GM18505 (cell line): ENCODE data around the gene STEAP1B.
"Not testable (repeated sequence)": the region's sequence is repeated elsewhere in the genome, so short reads cannot be mapped to it uniquely, and the experiment has no call there.

Experiments
- ATAC-seq: cut with Tn5 transposase; IDR thresholded peaks from one replicate; pipeline ENCODE4 v1.9.1; 2021; ENCODE audit not compliant: unreplicated experiment
- POLR2A ChIP-seq: IDR thresholded peaks from 4 replicates; pipeline ENCODE4 v1.6.1; 2011; ENCODE audit warnings: borderline replicate concordance; ENCODE audit not compliant: insufficient read depth, insufficient read length; ENCODE audit errors: extremely low read depth

The STEAP1B gene

GRCh38 chr7:22433710-22434460, 66.1 kb downstream of the STEAP1B start:
- no peak for ATAC-seq
- TF ChIP-seq POLR2A, result no peak

- not testable (repeated sequence) for ATAC-seq
These were observed 66.8 kb downstream of the STEAP1B start for GRCh38 chr7:22433165-22433700.

- no peak for ATAC-seq
- TF ChIP-seq POLR2A, result no peak
These were observed 67.7 kb downstream of the STEAP1B start for GRCh38 chr7:22432203-22432718.

GRCh38 chr7:22430457-22430856, 69.5 kb downstream of the STEAP1B start:
- no peak for TF ChIP-seq POLR2A
- no peak for ATAC-seq

GRCh38 chr7:22429386-22429785, 70.6 kb downstream of the STEAP1B start:
- no peak for ATAC-seq

GRCh38 chr7:22427855-22428254, 72.1 kb downstream of the STEAP1B start:
- ATAC-seq, result no peak
- no peak for TF ChIP-seq POLR2A

More at GRCh38 chr7:22429386-22429785, 70.6 kb downstream of the STEAP1B start:
- no peak for TF ChIP-seq POLR2A

GRCh38 chr7:22427104-22427503, 72.9 kb downstream of the STEAP1B start:
- ATAC-seq, result no peak

GRCh38 chr7:22426463-22427094, 73.4 kb downstream of the STEAP1B start:
- no peak for ATAC-seq
- no peak for TF ChIP-seq POLR2A

More at GRCh38 chr7:22427104-22427503, 72.9 kb downstream of the STEAP1B start:
- no peak for TF ChIP-seq POLR2A

GRCh38 chr7:22425361-22425760, 74.6 kb downstream of the STEAP1B start:
- TF ChIP-seq POLR2A, result no peak
- no peak for ATAC-seq

GRCh38 chr7:22422831-22423615, 77.0 kb downstream of the STEAP1B start:
- ATAC-seq, result no peak
- TF ChIP-seq POLR2A, result no peak

GRCh38 chr7:22420973-22421635, 78.9 kb downstream of the STEAP1B start:
- ATAC-seq, result no peak

GRCh38 chr7:22420008-22420407, 80.0 kb downstream of the STEAP1B start:
- TF ChIP-seq POLR2A, result no peak
- no peak for ATAC-seq

More at GRCh38 chr7:22420973-22421635, 78.9 kb downstream of the STEAP1B start:
- no peak for TF ChIP-seq POLR2A

- no peak for ATAC-seq
- no peak for TF ChIP-seq POLR2A
These were observed 80.5 kb downstream of the STEAP1B start for GRCh38 chr7:22419488-22419887.

GRCh38 chr7:22418251-22419046, 81.5 kb downstream of the STEAP1B start:
- no peak for TF ChIP-seq POLR2A
- no peak for ATAC-seq
